Fibroblast of lung (primary cell): ENCODE data around the gene PLXNA4. TPM values are rescaled to one million over a fixed set of nuclear protein-coding genes. Genes with fewer than 3 reads are reported as not detected.

Experiments used
- DNase-seq, 2 donors: peaks; one replicate each; pipeline versions ENCODE4 v3.0.0 to v3.0.0-alpha.2; 2010; ENCODE audit warnings: low read depth in 2 of 2
- H2AFZ ChIP-seq: 2 replicates; pipeline ENCODE4 v1.5.1; 2012; ENCODE audit warnings: low read length, control low read depth, inconsistent platforms
- H3K27ac ChIP-seq: 2 replicates; pipeline ENCODE4 v1.5.1; 2011; ENCODE audit warnings: low read length, control low read depth; ENCODE audit not compliant: insufficient read depth
- H3K27me3 ChIP-seq: 2 replicates; pipeline ENCODE4 v1.5.1; 2011; ENCODE audit warnings: mild to moderate bottlenecking, low read length; ENCODE audit not compliant: control insufficient read depth, insufficient read depth
- H3K36me3 ChIP-seq: 2 replicates; pipeline ENCODE4 v1.5.1; 2011; ENCODE audit warnings: low read length; ENCODE audit not compliant: control insufficient read depth, insufficient read depth
- H3K4me1 ChIP-seq: 2 replicates; pipeline ENCODE4 v1.5.1; 2011; ENCODE audit warnings: low read length; ENCODE audit not compliant: control insufficient read depth, insufficient read depth; ENCODE audit errors: extremely low read depth
- H3K4me2 ChIP-seq: 2 replicates; pipeline ENCODE4 v1.5.1; 2011; ENCODE audit warnings: low read length, control low read depth; ENCODE audit not compliant: insufficient read depth; ENCODE audit errors: extremely low read depth
- H3K4me3 ChIP-seq, 4 experiments: fragments of 200-600 bp in 1 of 4; sonication (generic) in 1 of 4; replicated peaks in 1 of 4; 2 replicates each; pipeline ENCODE4 v1.5.1; 2011 to 2016; ENCODE audit warnings: low read length in 4 of 4, low read depth in 3 of 4, mild to moderate bottlenecking in 3 of 4, control low read depth in 2 of 4, inconsistent platforms in 1 of 4, mixed read lengths in 1 of 4; ENCODE audit not compliant: insufficient read depth in 1 of 4; ENCODE audit errors: control extremely low read depth in 1 of 4
- H3K79me2 ChIP-seq: 2 replicates; pipeline ENCODE4 v1.5.1; 2012; ENCODE audit warnings: mild to moderate bottlenecking, low read length, inconsistent platforms; ENCODE audit not compliant: control insufficient read depth, insufficient read depth
- H3K9ac ChIP-seq: 2 replicates; pipeline ENCODE4 v1.5.1; 2011; ENCODE audit warnings: mild to moderate bottlenecking, low read length, control low read depth; ENCODE audit not compliant: insufficient read depth
- H3K9me3 ChIP-seq: 2 replicates; pipeline ENCODE4 v1.5.1; 2012; ENCODE audit warnings: low read depth, low read length; ENCODE audit not compliant: control insufficient read depth, insufficient read depth
- H4K20me1 ChIP-seq: 2 replicates; pipeline ENCODE4 v1.5.1; 2011; ENCODE audit warnings: low read length; ENCODE audit not compliant: control insufficient read depth, insufficient read depth; ENCODE audit errors: extremely low read depth
- EZH2 ChIP-seq: IDR thresholded peaks from 2 replicates; pipeline ENCODE4 v1.5.1; 2012; ENCODE audit warnings: low read length, control low read depth, mild to moderate bottlenecking; ENCODE audit errors: missing control alignments
- polyA plus RNA-seq, 2 donors: library from polyadenylated mRNA; depleted of rRNA in 1 of 2; stranded (reverse) in 1 of 2; unstranded in 1 of 2; fragments of >200 nt; gene quantifications; 2 replicates each; pipeline ENCODE4 v1.2.1, GENCODE V29; 2011 to 2012; ENCODE audit warnings: missing spikeins in 1 of 2
- total RNA-seq: library from RNA; depleted of rRNA; stranded (reverse); fragments of >200 nt; gene quantifications from 2 replicates; pipeline ENCODE4 v1.2.1, GENCODE V29; 2014
- TF ChIP-seq, protein P1 (sequence below), 2 donors: IDR thresholded peaks in 1 of 2; conservative IDR thresholded peaks in 1 of 2; 1 replicate in 1 of 2; 2 replicates in 1 of 2; pipeline ENCODE4 v1.5.1; 2011 to 2012; ENCODE audit warnings: low read length in 2 of 2, control low read depth in 1 of 2, inconsistent platforms in 1 of 2, low read depth in 1 of 2, mild to moderate bottlenecking in 1 of 2

PLXNA4 gene
- total and polyA plus RNA-seq, 2 donors (not counting 1 experiment from before 2014, with no cell fraction given), result 1.2 to 1.5 TPM

DNA sequence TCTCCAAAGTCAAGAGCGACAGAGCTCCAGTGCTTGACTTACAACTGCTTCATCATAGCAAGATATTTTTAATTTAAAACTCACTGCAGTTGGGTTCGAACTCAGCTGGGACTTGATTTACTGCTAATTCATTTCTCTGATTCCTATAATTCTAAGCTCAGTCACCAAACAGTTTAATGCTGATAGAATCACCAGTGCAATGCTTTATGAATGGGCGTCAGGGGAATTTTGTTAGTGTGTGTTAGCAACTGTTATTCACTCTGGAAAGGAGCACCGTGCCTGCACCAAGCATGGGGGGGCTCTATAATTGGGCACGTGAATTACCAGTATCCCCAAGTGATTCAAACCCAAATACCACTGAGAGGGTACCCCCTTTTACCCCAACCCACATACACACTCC lies 10.4 kb downstream of the PLXNA4 start:
- H3K27me3 ChIP-seq, result no peaks in the 10 kb centered on the region
- peaks cover 3% of the 10 kb centered on the region for H3K4me1 ChIP-seq
- H3K4me2 ChIP-seq, result no peak overlapping the region
- no peak overlapping the region for H3K27ac ChIP-seq
- H4K20me1 ChIP-seq, result no peaks in the 10 kb centered on the region
- TF ChIP-seq, protein P1, sequence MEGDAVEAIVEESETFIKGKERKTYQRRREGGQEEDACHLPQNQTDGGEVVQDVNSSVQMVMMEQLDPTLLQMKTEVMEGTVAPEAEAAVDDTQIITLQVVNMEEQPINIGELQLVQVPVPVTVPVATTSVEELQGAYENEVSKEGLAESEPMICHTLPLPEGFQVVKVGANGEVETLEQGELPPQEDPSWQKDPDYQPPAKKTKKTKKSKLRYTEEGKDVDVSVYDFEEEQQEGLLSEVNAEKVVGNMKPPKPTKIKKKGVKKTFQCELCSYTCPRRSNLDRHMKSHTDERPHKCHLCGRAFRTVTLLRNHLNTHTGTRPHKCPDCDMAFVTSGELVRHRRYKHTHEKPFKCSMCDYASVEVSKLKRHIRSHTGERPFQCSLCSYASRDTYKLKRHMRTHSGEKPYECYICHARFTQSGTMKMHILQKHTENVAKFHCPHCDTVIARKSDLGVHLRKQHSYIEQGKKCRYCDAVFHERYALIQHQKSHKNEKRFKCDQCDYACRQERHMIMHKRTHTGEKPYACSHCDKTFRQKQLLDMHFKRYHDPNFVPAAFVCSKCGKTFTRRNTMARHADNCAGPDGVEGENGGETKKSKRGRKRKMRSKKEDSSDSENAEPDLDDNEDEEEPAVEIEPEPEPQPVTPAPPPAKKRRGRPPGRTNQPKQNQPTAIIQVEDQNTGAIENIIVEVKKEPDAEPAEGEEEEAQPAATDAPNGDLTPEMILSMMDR (conservative IDR thresholded peaks at IDR 0.05 in 1 of 2, IDR thresholded peaks at IDR 0.05 in 1 of 2; ENCODE audit: low read depth in 1 of 2, low read length in 2 of 2), result no peak
- no peak for TF ChIP-seq EZH2
- no peak overlapping the region for H3K9ac ChIP-seq
- no peaks in the 10 kb centered on the region for H3K79me2 ChIP-seq
- no peaks in the 10 kb centered on the region for H3K9me3 ChIP-seq
- no peaks in the 10 kb centered on the region for H3K36me3 ChIP-seq
- H3K4me3 ChIP-seq, result no peak overlapping the region
- H2AFZ ChIP-seq, result no peak overlapping the region
- no peak for DNase-seq

DNA sequence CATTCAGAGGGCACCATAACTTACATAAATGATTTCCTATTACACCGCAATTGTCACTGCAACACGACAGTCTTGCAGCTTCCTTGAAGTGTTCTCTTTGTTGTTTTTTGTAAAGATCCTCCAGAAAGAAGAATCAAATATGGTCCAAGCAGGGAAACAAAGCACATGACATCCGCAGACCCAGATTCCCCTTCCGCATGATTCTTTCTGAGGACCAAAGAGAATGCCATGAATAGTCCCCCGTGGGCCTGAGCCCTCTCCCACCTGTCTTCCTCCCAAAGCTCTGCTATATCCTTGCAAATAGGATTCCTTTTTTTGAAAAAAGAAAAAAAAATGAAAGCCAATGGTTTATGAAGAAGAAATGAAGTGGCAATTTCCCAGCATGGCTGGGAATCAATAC lies 10.8 kb downstream of the PLXNA4 start:
- Histone ChIP-seq H3K9ac (no peak overlapping the region), H3K4me1 (peaks cover 2% of the 10 kb centered on the region), H3K79me2 (no peaks in the 10 kb centered on the region), H2AFZ (no peak overlapping the region), H3K27me3 (no peaks in the 10 kb centered on the region), H3K9me3 (no peaks in the 10 kb centered on the region), H3K27ac (no peak overlapping the region), H4K20me1 (no peaks in the 10 kb centered on the region), H3K36me3 (no peaks in the 10 kb centered on the region), H3K4me3 (no peak overlapping the region), H3K4me2 (no peak overlapping the region)
- no peak for DNase-seq
- TF ChIP-seq EZH2, result no peak
- TF ChIP-seq, protein P1 (conservative IDR thresholded peaks at IDR 0.05 in 1 of 2, IDR thresholded peaks at IDR 0.05 in 1 of 2; ENCODE audit: low read depth in 1 of 2, low read length in 2 of 2), result no peak

DNA sequence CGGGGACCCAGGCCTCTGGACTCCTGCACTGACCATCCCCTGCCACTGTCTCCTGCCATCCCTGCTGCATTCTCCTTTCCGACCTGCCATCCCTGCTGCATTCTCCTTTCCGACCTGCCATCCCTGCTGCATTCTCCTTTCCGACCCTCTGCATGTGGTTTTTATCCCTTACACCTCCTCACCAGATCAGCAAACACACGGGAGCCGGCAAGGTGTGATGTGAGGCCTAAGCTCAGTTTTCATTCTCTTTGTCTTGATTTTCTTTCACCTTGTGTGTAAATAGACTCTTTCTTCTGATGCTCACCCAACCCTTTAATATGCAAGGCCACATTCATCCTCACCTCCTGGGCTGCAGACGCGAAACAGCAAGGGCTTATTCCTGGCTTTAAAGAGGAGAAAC lies 11.4 kb downstream of the PLXNA4 start:
- Histone ChIP-seq H3K4me3 (no peak overlapping the region), H3K79me2 (no peaks in the 10 kb centered on the region), H3K4me1 (no peaks in the 10 kb centered on the region), H4K20me1 (no peaks in the 10 kb centered on the region), H3K9me3 (no peaks in the 10 kb centered on the region), H3K36me3 (no peaks in the 10 kb centered on the region), H3K9ac (no peak overlapping the region), H3K4me2 (no peak overlapping the region), H3K27ac (no peak overlapping the region), H3K27me3 (no peaks in the 10 kb centered on the region), H2AFZ (no peak overlapping the region)
- TF ChIP-seq EZH2, result no peak
- TF ChIP-seq, protein P1 (conservative IDR thresholded peaks at IDR 0.05 in 1 of 2, IDR thresholded peaks at IDR 0.05 in 1 of 2; ENCODE audit: low read depth in 1 of 2, low read length in 2 of 2), result no peak
- no peak for DNase-seq
